Transverse colon (tissue), 4 donors: Measurements from ENCODE around the gene TLDC2. TPM values are rescaled to one million over a fixed set of nuclear protein-coding genes. Genes with fewer than 3 reads are reported as not detected.

Experiments
- DNase-seq: peaks from one replicate; pipeline ENCODE4 v3.0.0-alpha.2; 2019
- H3K27ac ChIP-seq, 4 donors: fragments of 200-600 bp; sonication (generic); 2 replicates each; pipeline ENCODE4 v1.5.1; 2016 to 2018; ENCODE audit warnings: inconsistent platforms in 4 of 4
- H3K27me3 ChIP-seq: fragments of 200-600 bp; sonication (generic); 2 replicates; pipeline ENCODE4 v1.5.1; 2017; ENCODE audit warnings: inconsistent platforms
- H3K36me3 ChIP-seq, 4 donors: fragments of 200-600 bp; sonication (generic); 2 replicates each; pipeline ENCODE4 v1.5.1; 2017 to 2019; ENCODE audit warnings: inconsistent platforms in 4 of 4
- H3K4me1 ChIP-seq, 4 donors: fragments of 200-600 bp; sonication (generic); 2 replicates each; pipeline ENCODE4 v1.5.1; 2017 to 2020; ENCODE audit warnings: inconsistent platforms in 4 of 4
- H3K4me3 ChIP-seq, 4 donors: fragments of 200-600 bp; sonication (generic); 1 replicate in 1 of 4; 2 replicates in 3 of 4; pipeline versions ENCODE4 v1.5.1 to v1.6.1; 2017 to 2019; ENCODE audit warnings: inconsistent platforms in 4 of 4
- H3K9me3 ChIP-seq, 2 donors: fragments of 200-600 bp; sonication (generic); 2 replicates each; pipeline ENCODE4 v1.5.1; 2017 to 2019; ENCODE audit warnings: inconsistent platforms in 2 of 2
- CTCF ChIP-seq, 5 experiments: fragments of 200-600 bp in 3 of 5; fragments of 450-650 bp in 2 of 5; sonication (generic) in 3 of 5; IDR thresholded peaks; 1 replicate in 2 of 5; 2 replicates in 3 of 5; pipeline ENCODE4 v1.5.1; 2016 to 2017; ENCODE audit warnings: antibody characterized with exemption in 5 of 5, inconsistent platforms in 3 of 5, mild to moderate bottlenecking in 2 of 5, moderate library complexity in 1 of 5
- EP300 ChIP-seq: sonication (generic); formaldehyde crosslinking; IDR thresholded peaks from one replicate; pipeline ENCODE4 v1.6.1; 2017; ENCODE audit warnings: antibody characterized with exemption, low read depth
- POLR2A ChIP-seq: fragments of 450-650 bp; IDR thresholded peaks from one replicate; pipeline ENCODE4 v1.6.1; 2016; ENCODE audit warnings: antibody characterized with exemption, mild to moderate bottlenecking, moderate library complexity
- POLR2AphosphoS5 ChIP-seq, 3 donors: sonication (generic); formaldehyde crosslinking; IDR thresholded peaks; one replicate each; pipeline ENCODE4 v1.6.1; 2016; ENCODE audit warnings: antibody characterized with exemption in 3 of 3
- WGBS, 2 donors: methylation state at CpG; one replicate each; pipeline ENCODE4 v1.1.5; 2018; ENCODE audit warnings: low coverage in 1 of 2; 5-methylcytosine and 5-hydroxymethylcytosine counted together
- in situ Hi-C, 4 donors: fragments of 200-750 bp; cut with MboI; loops; one replicate each; pipeline versions ENCODE4 v1.15.0 to v1.15.1; 2017; ENCODE audit warnings: low sequenced_read_pairs in 3 of 4, low pct_ligation_motif_present in 1 of 4, low pct_unique_long_range_greater_than_20kb in 1 of 4
- intact Hi-C: fragments of 100-400 bp; cut with DNase I; formaldehyde crosslinking; loops from one replicate; pipeline ENCODE4 v1.15.1; 2023; ENCODE audit warnings: low total_unique reads
- total RNA-seq, 4 donors: library from RNA; depleted of rRNA; stranded (reverse); fragments of >200 nt; gene quantifications; one replicate each; pipeline ENCODE4 v1.1.0, GENCODE V29; 2016

TLDC2 gene
- total RNA-seq, 4 donors from 2014 or later: 22.9 to 26.1 (median 23.2) TPM

GRCh38 chr20:36880741-36881250 lies 4.9 kb downstream of the TLDC2 start:
- in situ Hi-C loops: loop anchor here in 1 of 4 donors (25.0 kb wide), 1 partner anchor 268 kb away; the partner anchor contains the start of gene RAB5IF
- no peak overlapping the region for H3K4me3 ChIP-seq
- TF ChIP-seq EP300 (no peak), CTCF (IDR thresholded peaks at IDR 0.05) (no peak), POLR2AphosphoS5 (IDR thresholded peaks at IDR 0.05) (no peak), POLR2A (no peak)
- intact Hi-C loops: loop anchor here (5.0 to 10.0 kb wide), 2 partner anchors 76 to 218 kb away; no protein-coding TSS in a partner anchor
- 91% methylated on average over 11 of the region's 11 CpGs; no CpG with 5 or more reads in 1 of the 2 donors for WGBS, 2 donors
- no peaks in the 10 kb centered on the region for H3K36me3 ChIP-seq
- H3K27ac ChIP-seq: no peak overlapping the region
- H3K27me3 ChIP-seq: no peaks in the 10 kb centered on the region
- H3K4me1 ChIP-seq: peaks cover 0 to 19% (median 0%) of the 10 kb centered on the region in 4 donors
- DNase-seq: no peak
- H3K9me3 ChIP-seq: no peaks in the 10 kb centered on the region

GRCh38 chr20:36881331-36881730 lies 5.4 kb downstream of the TLDC2 start:
- peaks cover 0 to 19% (median 0%) of the 10 kb centered on the region in 4 donors for H3K4me1 ChIP-seq
- DNase-seq: no peak
- in situ Hi-C loops: loop anchor here in 1 of 4 donors (25.0 kb wide), 1 partner anchor 269 kb away; the partner anchor contains the start of gene RAB5IF
- H3K4me3 ChIP-seq: no peak overlapping the region
- WGBS, 2 donors: 93 to 94% methylated on average over 7 to 16 of the region's 16 CpGs
- no peaks in the 10 kb centered on the region for H3K27me3 ChIP-seq
- H3K9me3 ChIP-seq: no peaks in the 10 kb centered on the region
- TF ChIP-seq POLR2AphosphoS5 (IDR thresholded peaks at IDR 0.05): no peak
- TF ChIP-seq CTCF (IDR thresholded peaks at IDR 0.05): no peak
- TF ChIP-seq POLR2A: no peak
- TF ChIP-seq EP300: no peak
- intact Hi-C loops: loop anchor here (5.0 to 10.0 kb wide), 2 partner anchors 77 to 219 kb away; no protein-coding TSS in a partner anchor
- no peaks in the 10 kb centered on the region for H3K36me3 ChIP-seq
- H3K27ac ChIP-seq: peak overlapping the region in 3 of 4 donors; percentile 20 to 61 (median 60)

- no peak for TF ChIP-seq CTCF (IDR thresholded peaks at IDR 0.05)
- TF ChIP-seq EP300: no peak
- TF ChIP-seq POLR2AphosphoS5 (IDR thresholded peaks at IDR 0.05): no peak
- no peak overlapping the region for H3K4me3 ChIP-seq
- 42% methylated on average over 4 of the region's 4 CpGs; no CpG with 5 or more reads in 1 of the 2 donors for WGBS, 2 donors
- in situ Hi-C loops (loop anchor here in 1 of 4 donors (25.0 kb wide), 1 partner anchor 270 kb away; the partner anchor contains the start of gene RAB5IF), intact Hi-C loops (loop anchor here (5.0 to 10.0 kb wide), 2 partner anchors 77 to 220 kb away; no protein-coding TSS in a partner anchor)
- no peaks in the 10 kb centered on the region for H3K27me3 ChIP-seq
- DNase-seq: peak; percentile 36
- H3K36me3 ChIP-seq: no peaks in the 10 kb centered on the region
- peak overlapping the region; percentile 24 to 61 (median 50) for H3K27ac ChIP-seq
- peaks cover 0 to 21% (median 1%) of the 10 kb centered on the region in 4 donors for H3K4me1 ChIP-seq
- H3K9me3 ChIP-seq: no peaks in the 10 kb centered on the region
Measured at GRCh38 chr20:36881888-36882287, 6.0 kb downstream of the TLDC2 start.

GRCh38 chr20:36883977-36884535 lies 8.1 kb downstream of the TLDC2 start:
- Histone ChIP-seq H3K27me3 (no peaks in the 10 kb centered on the region), H3K4me1 (peaks cover 4 to 16% (median 6%) of the 10 kb centered on the region in 4 donors), H3K36me3 (no peaks in the 10 kb centered on the region), H3K4me3 (no peak overlapping the region), H3K9me3 (no peaks in the 10 kb centered on the region), H3K27ac (no peak overlapping the region)
- intact Hi-C loops: loop anchor here (5.0 to 10.0 kb wide), 2 partner anchors 79 to 222 kb away; no protein-coding TSS in a partner anchor
- DNase-seq: no peak
- TF ChIP-seq EP300 (no peak), POLR2A (no peak), CTCF (IDR thresholded peaks at IDR 0.05) (no peak), POLR2AphosphoS5 (IDR thresholded peaks at IDR 0.05) (no peak)
- WGBS, 2 donors: 47 to 83% methylated on average over 2 to 6 of the region's 6 CpGs
- in situ Hi-C loops: loop anchor here in 1 of 4 donors (25.0 kb wide), 1 partner anchor 272 kb away; the partner anchor contains the start of gene RAB5IF
